Measurements from ENCODE around the gene FLT3LG. TPM values are rescaled to one million over a fixed set of nuclear protein-coding genes. Genes with fewer than 3 reads are reported as not detected.

Gene FLT3LG
- total RNA-seq, 2 experiments from 2014 or later: 8.2 to 8.4 TPM

DNA sequence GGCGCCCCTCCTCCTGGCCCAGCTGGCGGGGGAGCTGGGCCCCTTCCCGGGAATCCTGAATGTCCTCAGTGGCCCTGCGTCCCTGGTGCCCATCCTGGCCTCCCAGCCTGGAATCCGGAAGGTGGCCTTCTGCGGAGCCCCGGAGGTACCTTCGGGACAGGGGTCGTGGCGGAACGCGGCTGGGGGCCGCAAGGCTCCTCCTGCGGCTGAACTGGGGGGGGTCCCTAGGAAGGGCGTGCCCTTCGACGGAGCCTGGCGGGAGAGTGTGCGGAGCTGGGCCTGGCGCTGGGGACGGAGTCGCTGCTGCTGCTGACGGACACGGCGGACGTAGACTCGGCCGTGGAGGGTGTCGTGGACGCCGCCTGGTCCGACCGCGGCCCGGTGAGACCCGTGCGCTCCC, 12.4 kb upstream of the FLT3LG start:
- Histone ChIP-seq H2AFZ (ENCODE audit: low read length) (no peak overlapping the region), H4K20me1 (ENCODE audit: insufficient read depth, low read length) (no peaks in the 10 kb centered on the region), H3K4me1 (ENCODE audit: insufficient read depth, low read length, poor library complexity, severe bottlenecking) (peaks cover 6% of the 10 kb centered on the region), H3K79me2 (ENCODE audit: insufficient read depth, low read depth, low read length) (no peaks in the 10 kb centered on the region), H3K9me2 (ENCODE audit: insufficient read depth, low read length) (no peaks in the 10 kb centered on the region), H3K36me3 (ENCODE audit: insufficient read depth, low read length) (peaks cover 53% of the 10 kb centered on the region), H3K9me3 (ENCODE audit: low read length) (no peaks in the 10 kb centered on the region), H3K4me3 (ENCODE audit: low read depth, low read length, poor library complexity, severe bottlenecking) (no peak overlapping the region), H3K4me2 (ENCODE audit: low read length) (no peak overlapping the region), H3K27ac (ENCODE audit: low read depth, low read length, poor library complexity, severe bottlenecking) (no peak overlapping the region)
- no peak for DNase-seq (ENCODE audit: low spot score)
- TF ChIP-seq EZH2phosphoT487 (IDR thresholded peaks at IDR 0.05; ENCODE audit: borderline replicate concordance, low read depth, low read length): no peak
- TF ChIP-seq, protein P1, sequence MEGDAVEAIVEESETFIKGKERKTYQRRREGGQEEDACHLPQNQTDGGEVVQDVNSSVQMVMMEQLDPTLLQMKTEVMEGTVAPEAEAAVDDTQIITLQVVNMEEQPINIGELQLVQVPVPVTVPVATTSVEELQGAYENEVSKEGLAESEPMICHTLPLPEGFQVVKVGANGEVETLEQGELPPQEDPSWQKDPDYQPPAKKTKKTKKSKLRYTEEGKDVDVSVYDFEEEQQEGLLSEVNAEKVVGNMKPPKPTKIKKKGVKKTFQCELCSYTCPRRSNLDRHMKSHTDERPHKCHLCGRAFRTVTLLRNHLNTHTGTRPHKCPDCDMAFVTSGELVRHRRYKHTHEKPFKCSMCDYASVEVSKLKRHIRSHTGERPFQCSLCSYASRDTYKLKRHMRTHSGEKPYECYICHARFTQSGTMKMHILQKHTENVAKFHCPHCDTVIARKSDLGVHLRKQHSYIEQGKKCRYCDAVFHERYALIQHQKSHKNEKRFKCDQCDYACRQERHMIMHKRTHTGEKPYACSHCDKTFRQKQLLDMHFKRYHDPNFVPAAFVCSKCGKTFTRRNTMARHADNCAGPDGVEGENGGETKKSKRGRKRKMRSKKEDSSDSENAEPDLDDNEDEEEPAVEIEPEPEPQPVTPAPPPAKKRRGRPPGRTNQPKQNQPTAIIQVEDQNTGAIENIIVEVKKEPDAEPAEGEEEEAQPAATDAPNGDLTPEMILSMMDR (conservative IDR thresholded peaks at IDR 0.05; ENCODE audit: low read length): no peak
- intact Hi-C loops (cut with micrococcal nuclease; ENCODE audit: unreplicated experiment): no loop called here
- ChIA-PET POLR2A (no interaction called here), CTCF (ENCODE audit: unreplicated experiment) (no interaction called here)
- no TSS peak for BruUV-seq (replicated peaks)

DNA sequence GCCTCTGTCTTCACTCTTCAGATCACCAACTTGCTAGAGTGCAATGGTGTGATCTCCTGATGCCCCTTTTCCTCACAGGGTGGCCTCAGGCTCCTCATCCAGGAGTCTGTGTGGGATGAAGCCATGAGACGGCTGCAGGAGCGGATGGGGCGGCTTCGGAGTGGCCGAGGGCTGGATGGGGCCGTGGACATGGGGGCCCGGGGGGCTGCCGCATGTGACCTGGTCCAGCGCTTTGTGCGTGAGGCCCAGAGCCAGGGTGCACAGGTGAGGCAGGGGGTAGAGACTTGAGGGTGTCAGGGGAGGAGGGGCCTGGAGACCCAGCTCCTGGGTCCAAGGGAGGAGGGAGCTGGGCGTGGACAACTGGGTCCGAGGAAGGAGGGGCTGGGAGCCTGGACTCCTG, 11.5 kb upstream of the FLT3LG start:
- Histone ChIP-seq H3K9me3 (ENCODE audit: low read length) (no peaks in the 10 kb centered on the region), H3K4me3 (ENCODE audit: low read depth, low read length, poor library complexity, severe bottlenecking) (no peak overlapping the region), H3K27ac (ENCODE audit: low read depth, low read length, poor library complexity, severe bottlenecking) (no peak overlapping the region), H3K36me3 (ENCODE audit: insufficient read depth, low read length) (peaks cover 53% of the 10 kb centered on the region), H4K20me1 (ENCODE audit: insufficient read depth, low read length) (no peaks in the 10 kb centered on the region), H2AFZ (ENCODE audit: low read length) (no peak overlapping the region), H3K9me2 (ENCODE audit: insufficient read depth, low read length) (no peaks in the 10 kb centered on the region), H3K4me1 (ENCODE audit: insufficient read depth, low read length, poor library complexity, severe bottlenecking) (peaks cover 6% of the 10 kb centered on the region), H3K79me2 (ENCODE audit: insufficient read depth, low read depth, low read length) (no peaks in the 10 kb centered on the region), H3K4me2 (ENCODE audit: low read length) (no peak overlapping the region)
- DNase-seq (ENCODE audit: low spot score): no peak
- no TSS peak for BruUV-seq (replicated peaks)
- intact Hi-C loops (cut with micrococcal nuclease; ENCODE audit: unreplicated experiment): no loop called here
- CTCF ChIA-PET (ENCODE audit: unreplicated experiment): no interaction called here
- no peak for TF ChIP-seq EZH2phosphoT487 (IDR thresholded peaks at IDR 0.05; ENCODE audit: borderline replicate concordance, low read depth, low read length)
- TF ChIP-seq, protein P1 (conservative IDR thresholded peaks at IDR 0.05; ENCODE audit: low read length): no peak
- POLR2A ChIA-PET: no interaction called here

DNA sequence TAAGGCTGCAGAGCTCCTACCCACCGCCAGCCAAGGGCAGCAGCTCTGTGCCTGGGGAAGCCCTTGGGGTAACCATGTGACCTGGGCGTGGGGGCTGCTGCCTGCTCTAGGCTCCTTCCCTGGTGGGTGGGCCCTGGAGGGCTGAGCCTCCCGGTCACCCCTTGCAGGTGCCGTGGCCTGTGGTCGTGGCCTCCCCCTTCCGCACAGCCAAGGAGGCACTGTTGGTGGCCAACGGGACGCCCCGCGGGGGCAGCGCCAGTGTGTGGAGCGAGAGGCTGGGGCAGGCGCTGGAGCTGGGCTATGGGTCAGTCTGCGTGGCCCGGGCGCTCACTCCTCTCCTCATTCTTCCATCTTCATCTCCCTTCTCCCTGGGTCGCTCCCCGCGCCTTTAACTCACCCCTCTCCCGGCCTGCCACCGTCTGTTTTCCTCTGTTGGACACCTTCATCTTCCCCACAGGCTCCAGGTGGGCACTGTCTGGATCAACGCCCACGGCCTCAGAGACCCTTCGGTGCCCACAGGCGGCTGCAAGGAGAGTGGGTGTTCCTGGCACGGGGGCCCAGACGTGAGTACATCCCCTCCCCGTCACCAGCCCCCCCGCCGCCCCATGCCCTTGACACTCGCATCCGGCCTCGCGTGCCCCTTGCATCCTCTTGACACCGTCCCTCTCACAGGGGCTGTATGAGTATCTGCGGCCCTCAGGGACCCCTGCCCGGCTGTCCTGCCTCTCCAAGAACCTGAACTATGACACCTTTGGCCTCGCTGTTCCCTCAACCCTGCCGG, 9.9 kb upstream of the FLT3LG start:
- Histone ChIP-seq H3K9me2 (ENCODE audit: insufficient read depth, low read length) (no peaks in the 10 kb centered on the region), H3K9me3 (ENCODE audit: low read length) (no peaks in the 10 kb centered on the region), H3K4me1 (ENCODE audit: insufficient read depth, low read length, poor library complexity, severe bottlenecking) (peaks cover 8% of the 10 kb centered on the region), H3K4me3 (ENCODE audit: low read depth, low read length, poor library complexity, severe bottlenecking) (no peak overlapping the region), H3K79me2 (ENCODE audit: insufficient read depth, low read depth, low read length) (no peaks in the 10 kb centered on the region), H3K36me3 (ENCODE audit: insufficient read depth, low read length) (peaks cover 52% of the 10 kb centered on the region), H3K4me2 (ENCODE audit: low read length) (no peak overlapping the region), H2AFZ (ENCODE audit: low read length) (no peak overlapping the region), H4K20me1 (ENCODE audit: insufficient read depth, low read length) (no peaks in the 10 kb centered on the region), H3K27ac (ENCODE audit: low read depth, low read length, poor library complexity, severe bottlenecking) (no peak overlapping the region)
- no TSS peak for BruUV-seq (replicated peaks)
- ChIA-PET POLR2A (no interaction called here), CTCF (ENCODE audit: unreplicated experiment) (no interaction called here)
- intact Hi-C loops (cut with micrococcal nuclease; ENCODE audit: unreplicated experiment): no loop called here
- TF ChIP-seq EZH2phosphoT487 (IDR thresholded peaks at IDR 0.05; ENCODE audit: borderline replicate concordance, low read depth, low read length): no peak
- TF ChIP-seq, protein P1 (conservative IDR thresholded peaks at IDR 0.05; ENCODE audit: low read length): no peak
- DNase-seq (ENCODE audit: low spot score): no peak

Measured in OCI-LY7 (cell line).